Subcutaneous abdominal adipose tissue (tissue), 5 donors: ENCODE measurements around the gene IFIT1B.

Experiments used
- H3K27ac ChIP-seq: one replicate; pipeline ENCODE4 v1.7.0; 2013; ENCODE audit warnings: low read depth, mild to moderate bottlenecking, inconsistent platforms, low read length, moderate library complexity
- H3K27me3 ChIP-seq, 5 donors: one replicate each; pipeline ENCODE4 v1.7.0; 2013; ENCODE audit warnings: low read length in 5 of 5, inconsistent platforms in 1 of 5; ENCODE audit not compliant: control insufficient read depth in 5 of 5, insufficient read depth in 4 of 5
- H3K36me3 ChIP-seq, 5 donors: one replicate each; pipeline ENCODE4 v1.7.0; 2013; ENCODE audit warnings: low read length in 5 of 5; ENCODE audit not compliant: control insufficient read depth in 5 of 5, insufficient read depth in 5 of 5
- H3K4me1 ChIP-seq, 5 donors: one replicate each; pipeline ENCODE4 v1.7.0; 2013; ENCODE audit warnings: low read length in 5 of 5, mild to moderate bottlenecking in 3 of 5, moderate library complexity in 1 of 5; ENCODE audit not compliant: control insufficient read depth in 5 of 5, insufficient read depth in 5 of 5
- H3K4me3 ChIP-seq, 5 donors: one replicate each; pipeline ENCODE4 v1.7.0; 2013; ENCODE audit warnings: low read length in 5 of 5, low read depth in 1 of 5
- H3K9ac ChIP-seq, 5 donors: one replicate each; pipeline ENCODE4 v1.7.0; 2013; ENCODE audit warnings: low read length in 5 of 5, mild to moderate bottlenecking in 4 of 5, moderate library complexity in 3 of 5
- H3K9me3 ChIP-seq, 5 donors: one replicate each; pipeline ENCODE4 v1.7.0; 2013; ENCODE audit warnings: low read length in 5 of 5; ENCODE audit not compliant: control insufficient read depth in 5 of 5
- donor health status: healthy.
- donor health status: healthy.
- donor health status: healthy.
- donor health status: healthy.
- donor health status: healthy.

IFIT1B gene

GRCh38 chr10:89338713-89339112, 39.1 kb upstream of the IFIT1B start:
- Histone ChIP-seq H3K27ac (no peak overlapping the region), H3K4me1 (peaks cover 2 to 48% (median 25%) of the 10 kb centered on the region in 5 donors), H3K9ac (no peak overlapping the region), H3K9me3 (no peaks in the 10 kb centered on the region), H3K36me3 (peaks cover 10 to 34% (median 22%) of the 10 kb centered on the region in 5 donors), H3K27me3 (no peaks in the 10 kb centered on the region), H3K4me3 (no peak overlapping the region)

GRCh38 chr10:89339875-89340274, 38.0 kb upstream of the IFIT1B start:
- no peaks in the 10 kb centered on the region for H3K9me3 ChIP-seq
- no peak overlapping the region for H3K27ac ChIP-seq
- peaks cover 0 to 36% (median 13%) of the 10 kb centered on the region in 5 donors for H3K4me1 ChIP-seq
- no peak overlapping the region for H3K4me3 ChIP-seq
- no peaks in the 10 kb centered on the region for H3K27me3 ChIP-seq
- no peak overlapping the region for H3K9ac ChIP-seq
- peaks cover 10 to 34% (median 22%) of the 10 kb centered on the region in 5 donors for H3K36me3 ChIP-seq

- Histone ChIP-seq H3K27me3 (no peaks in the 10 kb centered on the region), H3K4me3 (no peak overlapping the region), H3K9me3 (no peaks in the 10 kb centered on the region), H3K9ac (no peak overlapping the region), H3K36me3 (peaks cover 10 to 34% (median 22%) of the 10 kb centered on the region in 5 donors), H3K4me1 (peaks cover 3 to 31% (median 17%) of the 10 kb centered on the region in 5 donors), H3K27ac (no peak overlapping the region)
Observed at GRCh38 chr10:89341649-89342048, 36.2 kb upstream of the IFIT1B start.

- Histone ChIP-seq H3K9me3 (no peaks in the 10 kb centered on the region), H3K27me3 (no peaks in the 10 kb centered on the region), H3K4me3 (no peak overlapping the region), H3K9ac (no peak overlapping the region), H3K36me3 (peaks cover 10 to 34% (median 20%) of the 10 kb centered on the region in 5 donors), H3K4me1 (peaks cover 4 to 36% (median 25%) of the 10 kb centered on the region in 5 donors), H3K27ac (no peak overlapping the region)
Observed at GRCh38 chr10:89342206-89342958, 35.5 kb upstream of the IFIT1B start.

- H3K4me3 ChIP-seq = no peak overlapping the region
- H3K4me1 ChIP-seq = peaks cover 11 to 43% (median 32%) of the 10 kb centered on the region in 5 donors
- H3K27ac ChIP-seq = no peak overlapping the region
- H3K27me3 ChIP-seq = no peaks in the 10 kb centered on the region
- no peaks in the 10 kb centered on the region for H3K9me3 ChIP-seq
- H3K9ac ChIP-seq = no peak overlapping the region
- peaks cover 5 to 26% (median 19%) of the 10 kb centered on the region in 5 donors for H3K36me3 ChIP-seq
Observed at GRCh38 chr10:89343089-89343767, 34.6 kb upstream of the IFIT1B start.

- peaks cover 0 to 17% (median 11%) of the 10 kb centered on the region in 5 donors for H3K36me3 ChIP-seq
- H3K4me1 ChIP-seq = peaks cover 13 to 47% (median 34%) of the 10 kb centered on the region in 5 donors
- no peaks in the 10 kb centered on the region for H3K27me3 ChIP-seq
- no peak overlapping the region for H3K4me3 ChIP-seq
- H3K9ac ChIP-seq = no peak overlapping the region
- no peak overlapping the region for H3K27ac ChIP-seq
- H3K9me3 ChIP-seq = no peaks in the 10 kb centered on the region
Observed at GRCh38 chr10:89344156-89344555, 33.7 kb upstream of the IFIT1B start.

- Histone ChIP-seq H3K27ac (peak overlapping the region; percentile 84), H3K36me3 (peaks cover 0 to 6% (median 2%) of the 10 kb centered on the region in 5 donors), H3K9ac (no peak overlapping the region), H3K27me3 (no peaks in the 10 kb centered on the region), H3K9me3 (no peaks in the 10 kb centered on the region), H3K4me3 (no peak overlapping the region), H3K4me1 (peaks cover 13 to 59% (median 37%) of the 10 kb centered on the region in 5 donors)
Observed at GRCh38 chr10:89345367-89346000, 32.4 kb upstream of the IFIT1B start.

- Histone ChIP-seq H3K36me3 (no peaks in the 10 kb centered on the region), H3K27me3 (no peaks in the 10 kb centered on the region), H3K27ac (peak overlapping the region; percentile 84), H3K4me3 (no peak overlapping the region), H3K9ac (peak overlapping the region in 1 of 5 donors; percentile 41), H3K9me3 (no peaks in the 10 kb centered on the region), H3K4me1 (peaks cover 20 to 70% (median 48%) of the 10 kb centered on the region in 5 donors)
Observed at GRCh38 chr10:89346405-89347254, 31.2 kb upstream of the IFIT1B start.

- H3K4me1 ChIP-seq = peaks cover 24 to 69% (median 57%) of the 10 kb centered on the region in 5 donors
- H3K27me3 ChIP-seq = no peaks in the 10 kb centered on the region
- peak overlapping the region in 2 of 5 donors; percentile 19 to 26 for H3K4me3 ChIP-seq
- H3K9ac ChIP-seq = peak overlapping the region in 4 of 5 donors; percentile 26 to 75 (median 43)
- H3K9me3 ChIP-seq = no peaks in the 10 kb centered on the region
- H3K27ac ChIP-seq = peak overlapping the region; percentile 84
- no peaks in the 10 kb centered on the region for H3K36me3 ChIP-seq
Observed at GRCh38 chr10:89347701-89348457, 30.0 kb upstream of the IFIT1B start.
